HCT116 (cell line): Measurements from ENCODE around the gene UPK2. TPM values are rescaled to one million over a fixed set of nuclear protein-coding genes. Genes with fewer than 3 reads are reported as not detected.
"Not testable (repeated sequence)": the region's sequence is repeated elsewhere in the genome, so short reads cannot be mapped to it uniquely, and the experiment has no call there.

ENCODE experiments used
- ATAC-seq: fragments of 200-7000 bp; cut with Tn5 transposase; 2 replicates; pipeline ENCODE4 v1.9.1; 2020; ENCODE audit warnings: mild to moderate bottlenecking, moderate library complexity
- BruUV-seq: library from RNA; stranded (reverse); fragments of 400-500 nt; replicated peaks from 2 replicates; lab custom pipeline; 2021; lab: Mats Ljungman, UMichigan
- CTCF ChIA-PET: fragments of 300-600 bp; sonication (Branson Sonifier 250); formaldehyde crosslinking; loops from one replicate; lab custom pipeline; 2021; ENCODE audit warnings: antibody characterized with exemption; lab: Charles Lee
- POLR2A ChIA-PET: fragments of 300-600, 350-600 bp; sonication (Branson Sonifier 250); formaldehyde crosslinking; loops from one replicate; lab custom pipeline; 2021; ENCODE audit warnings: antibody characterized with exemption; lab: Charles Lee
- RAD21 ChIA-PET, 2 experiments: fragments of 300-600 bp; sonication (Branson Sonifier 250); formaldehyde crosslinking; loops; one replicate each; lab custom pipeline; 2023; ENCODE audit warnings: low total read pairs in 2 of 2; ENCODE audit not compliant: uncharacterized antibody in 2 of 2, unreplicated experiment in 2 of 2, low non-redundant PET in 1 of 2; lab: Charles Lee
- DNase-seq: peaks from one replicate; pipeline ENCODE4 v3.0.0-alpha.2; 2010; ENCODE audit warnings: low read depth, low spot score
- H2AFZ ChIP-seq: fragments of 200-600 bp; shearing (Covaris generic), sonication (generic); 2 replicates; pipeline ENCODE4 v1.6.1; 2017; ENCODE audit warnings: low read depth, mixed run types, mixed read lengths, antibody characterized with exemption, low read length; ENCODE audit not compliant: poor library complexity, severe bottlenecking
- H3K27ac ChIP-seq: 2 replicates; pipeline ENCODE4 v1.5.1; 2012; ENCODE audit warnings: low read depth, low read length
- H3K27me3 ChIP-seq: fragments of 200-600 bp; sonication (generic); 2 replicates; pipeline ENCODE4 v1.6.1; 2016; ENCODE audit warnings: mixed run types, low read length, mixed read lengths; ENCODE audit not compliant: insufficient read depth
- H3K36me3 ChIP-seq, 2 experiments: fragments of 200-500 bp in 1 of 2; fragments of 200-600 bp in 1 of 2; sonication (Bioruptor generic) in 1 of 2; sonication (generic) in 1 of 2; 2 replicates each; pipeline versions ENCODE4 v1.5.1 to v1.6.1; 2014 to 2016; ENCODE audit warnings: low read length in 2 of 2, inconsistent platforms in 1 of 2, mixed read lengths in 1 of 2, mixed run types in 1 of 2; ENCODE audit not compliant: insufficient read depth in 2 of 2, control insufficient read depth in 1 of 2
- H3K4me1 ChIP-seq, 2 experiments: fragments of 200-600 bp in 1 of 2; sonication (generic) in 1 of 2; 2 replicates each; pipeline versions ENCODE4 v1.5.1 to v1.6.1; 2012 to 2017; ENCODE audit warnings: low read length in 2 of 2, inconsistent platforms in 1 of 2, mild to moderate bottlenecking in 1 of 2, mixed read lengths in 1 of 2, mixed run types in 1 of 2, moderate library complexity in 1 of 2; ENCODE audit not compliant: insufficient read depth in 2 of 2, control insufficient read depth in 1 of 2
- H3K4me2 ChIP-seq: fragments of 200-600 bp; sonication (generic); 2 replicates; pipeline ENCODE4 v1.6.1; 2017; ENCODE audit warnings: mixed run types, low read length, mixed read lengths
- H3K4me3 ChIP-seq, 2 experiments: fragments of 200-600 bp in 1 of 2; sonication (generic) in 1 of 2; replicated peaks in 1 of 2; 2 replicates each; pipeline ENCODE4 v1.5.1; 2011 to 2016; ENCODE audit warnings: low read length in 2 of 2, control low read depth in 1 of 2, low read depth in 1 of 2, mild to moderate bottlenecking in 1 of 2, mixed read lengths in 1 of 2, mixed run types in 1 of 2
- H3K79me2 ChIP-seq: fragments of 200-600 bp; sonication (generic); 2 replicates; pipeline ENCODE4 v1.6.1; 2017; ENCODE audit warnings: mild to moderate bottlenecking, mixed run types, low read length, moderate library complexity, mixed read lengths; ENCODE audit not compliant: insufficient read depth
- H3K9ac ChIP-seq: fragments of 200-600 bp; sonication (generic); 2 replicates; pipeline ENCODE4 v1.6.1; 2016; ENCODE audit warnings: low read length, mixed read lengths
- H3K9me2 ChIP-seq: fragments of 200-600 bp; sonication (generic), shearing (Covaris generic); 2 replicates; pipeline ENCODE4 v1.6.1; 2017; ENCODE audit warnings: mixed run types, mild to moderate bottlenecking, moderate library complexity; ENCODE audit not compliant: insufficient read depth
- H3K9me3 ChIP-seq, 2 experiments: fragments of 200-500 bp in 1 of 2; fragments of 200-600 bp in 1 of 2; sonication (Bioruptor generic) in 1 of 2; sonication (generic) in 1 of 2; 2 replicates each; pipeline ENCODE4 v1.6.1; 2014 to 2017; ENCODE audit warnings: low read length in 2 of 2, mixed read lengths in 2 of 2, inconsistent platforms in 1 of 2, low read depth in 1 of 2, mild to moderate bottlenecking in 1 of 2, mixed run types in 1 of 2, moderate library complexity in 1 of 2; ENCODE audit not compliant: control insufficient read depth in 1 of 2, insufficient read depth in 1 of 2
- H4K20me1 ChIP-seq: fragments of 200-600 bp; sonication (generic), shearing (Covaris generic); 2 replicates; pipeline ENCODE4 v1.6.1; 2017; ENCODE audit warnings: mixed run types, mild to moderate bottlenecking, moderate library complexity; ENCODE audit not compliant: insufficient read depth
- CBX3 ChIP-seq: IDR thresholded peaks from 2 replicates; pipeline ENCODE4 v1.6.1; 2012; ENCODE audit warnings: low read depth
- CEBPB ChIP-seq: IDR thresholded peaks from 2 replicates; pipeline ENCODE4 v1.6.1; 2012; ENCODE audit warnings: low read depth
- ELF1 ChIP-seq: IDR thresholded peaks from 2 replicates; pipeline ENCODE4 v1.6.1; 2012; ENCODE audit warnings: low read depth, borderline replicate concordance
- EZH2 ChIP-seq: fragments of 200-600 bp; sonication (generic); IDR thresholded peaks from 2 replicates; pipeline ENCODE4 v1.6.1; 2017; ENCODE audit warnings: antibody characterized with exemption, mixed run types
- POLR2A ChIP-seq: IDR thresholded peaks from 2 replicates; pipeline ENCODE4 v1.7.0; 2011; ENCODE audit warnings: borderline replicate concordance; ENCODE audit not compliant: insufficient read depth, insufficient read length; ENCODE audit errors: extremely low read depth
- TCF7L2 ChIP-seq: IDR thresholded peaks from 2 replicates; pipeline ENCODE4 v1.7.0; 2011; ENCODE audit warnings: borderline replicate concordance, inconsistent platforms; ENCODE audit not compliant: insufficient read depth, insufficient read length; ENCODE audit errors: extremely low read depth
- YY1 ChIP-seq: IDR thresholded peaks from 2 replicates; pipeline ENCODE4 v1.6.1; 2011; ENCODE audit warnings: low read length, low read depth, moderate library complexity, mild to moderate bottlenecking; ENCODE audit not compliant: insufficient replicate concordance; ENCODE audit errors: extremely low read depth
- intact Hi-C: fragments of 100-400 bp; cut with micrococcal nuclease; formaldehyde crosslinking; loops from 2 replicates; pipeline ENCODE4 v1.10.0; 2022
- total RNA-seq: library from RNA; stranded (reverse); gene quantifications from one replicate; pipeline ENCODE4 v1.2.1, GENCODE V29; 2021; ENCODE audit not compliant: unreplicated experiment
- TF ChIP-seq, protein P1 (sequence below): IDR thresholded peaks from 2 replicates; pipeline ENCODE4 v1.6.1; 2012; ENCODE audit warnings: low read depth
- TF ChIP-seq, protein P2 (sequence below): IDR thresholded peaks from 2 replicates; pipeline ENCODE4 v1.6.1; 2012

UPK2 gene
- total RNA-seq, 1 experiment from 2014 or later, result 0.42 TPM

DNA sequence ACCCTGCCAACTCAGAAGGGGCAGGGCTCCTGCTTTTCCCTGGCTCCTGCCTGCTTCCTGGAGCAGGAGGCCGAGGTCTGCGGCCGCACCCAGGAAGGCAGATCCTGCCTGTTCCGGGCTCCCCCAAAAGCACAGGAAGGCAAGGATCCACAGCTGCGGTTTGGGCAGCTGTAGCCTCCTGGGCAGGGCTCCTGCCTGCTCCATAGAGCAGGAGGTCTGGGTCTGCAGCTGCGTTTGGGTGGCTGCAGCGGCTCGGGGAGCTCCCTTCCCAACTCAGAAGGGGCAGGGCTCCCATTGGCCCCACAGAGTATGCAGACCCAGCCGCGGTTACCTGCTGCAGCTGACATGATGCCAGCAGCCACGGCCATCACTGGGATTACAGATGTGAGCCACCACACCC, 5.5 kb downstream of the UPK2 start (continued):
- TF ChIP-seq, protein P1, sequence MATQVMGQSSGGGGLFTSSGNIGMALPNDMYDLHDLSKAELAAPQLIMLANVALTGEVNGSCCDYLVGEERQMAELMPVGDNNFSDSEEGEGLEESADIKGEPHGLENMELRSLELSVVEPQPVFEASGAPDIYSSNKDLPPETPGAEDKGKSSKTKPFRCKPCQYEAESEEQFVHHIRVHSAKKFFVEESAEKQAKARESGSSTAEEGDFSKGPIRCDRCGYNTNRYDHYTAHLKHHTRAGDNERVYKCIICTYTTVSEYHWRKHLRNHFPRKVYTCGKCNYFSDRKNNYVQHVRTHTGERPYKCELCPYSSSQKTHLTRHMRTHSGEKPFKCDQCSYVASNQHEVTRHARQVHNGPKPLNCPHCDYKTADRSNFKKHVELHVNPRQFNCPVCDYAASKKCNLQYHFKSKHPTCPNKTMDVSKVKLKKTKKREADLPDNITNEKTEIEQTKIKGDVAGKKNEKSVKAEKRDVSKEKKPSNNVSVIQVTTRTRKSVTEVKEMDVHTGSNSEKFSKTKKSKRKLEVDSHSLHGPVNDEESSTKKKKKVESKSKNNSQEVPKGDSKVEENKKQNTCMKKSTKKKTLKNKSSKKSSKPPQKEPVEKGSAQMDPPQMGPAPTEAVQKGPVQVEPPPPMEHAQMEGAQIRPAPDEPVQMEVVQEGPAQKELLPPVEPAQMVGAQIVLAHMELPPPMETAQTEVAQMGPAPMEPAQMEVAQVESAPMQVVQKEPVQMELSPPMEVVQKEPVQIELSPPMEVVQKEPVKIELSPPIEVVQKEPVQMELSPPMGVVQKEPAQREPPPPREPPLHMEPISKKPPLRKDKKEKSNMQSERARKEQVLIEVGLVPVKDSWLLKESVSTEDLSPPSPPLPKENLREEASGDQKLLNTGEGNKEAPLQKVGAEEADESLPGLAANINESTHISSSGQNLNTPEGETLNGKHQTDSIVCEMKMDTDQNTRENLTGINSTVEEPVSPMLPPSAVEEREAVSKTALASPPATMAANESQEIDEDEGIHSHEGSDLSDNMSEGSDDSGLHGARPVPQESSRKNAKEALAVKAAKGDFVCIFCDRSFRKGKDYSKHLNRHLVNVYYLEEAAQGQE, result no peak
- TF ChIP-seq ELF1, result no peak
- no peak for TF ChIP-seq POLR2A
- TF ChIP-seq CEBPB, result no peak
- TF ChIP-seq YY1, result no peak
- no peak for TF ChIP-seq CBX3
- TF ChIP-seq, protein P2, sequence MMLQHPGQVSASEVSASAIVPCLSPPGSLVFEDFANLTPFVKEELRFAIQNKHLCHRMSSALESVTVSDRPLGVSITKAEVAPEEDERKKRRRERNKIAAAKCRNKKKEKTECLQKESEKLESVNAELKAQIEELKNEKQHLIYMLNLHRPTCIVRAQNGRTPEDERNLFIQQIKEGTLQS, result no peak
- TF ChIP-seq EZH2, result no peak
- TF ChIP-seq TCF7L2, result no peak
- TF ChIP-seq, all 23 proteins: peak for 0

DNA sequence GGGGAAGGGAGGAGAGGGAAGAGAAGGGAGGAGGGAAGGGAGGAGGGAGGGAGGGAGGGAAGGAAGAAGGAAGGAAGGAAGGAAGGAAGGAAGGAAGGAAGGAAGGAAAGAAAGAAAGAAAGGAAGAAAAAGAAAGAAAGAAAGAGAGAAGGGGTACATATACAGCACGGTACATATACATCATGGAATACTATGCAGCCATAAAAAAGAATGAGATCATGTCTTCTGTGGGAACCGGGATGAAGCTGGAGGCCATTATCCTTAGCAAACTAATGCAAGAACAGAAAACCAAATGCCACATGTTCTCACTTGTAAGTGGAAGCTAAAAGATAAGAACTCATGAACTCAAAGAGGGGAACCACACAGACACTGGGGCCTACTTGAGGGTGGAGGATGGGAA, 13.4 kb downstream of the UPK2 start:
- POLR2A ChIA-PET, CTCF ChIA-PET, ATAC-seq: not testable (repeated sequence)

More for the DNA sequence above, 13.4 kb downstream of the UPK2 start:
- RAD21 ChIA-PET, H3K27me3 ChIP-seq, H3K36me3 ChIP-seq, H2AFZ ChIP-seq, BruUV-seq, H3K27ac ChIP-seq, intact Hi-C loops, DNase-seq, H3K4me1 ChIP-seq, H4K20me1 ChIP-seq, H3K4me2 ChIP-seq, H3K79me2 ChIP-seq, H3K9me2 ChIP-seq, H3K9ac ChIP-seq, H3K4me3 ChIP-seq, H3K9me3 ChIP-seq: not testable (repeated sequence)
